Measurements from ENCODE around the gene KDM4B.

Gene KDM4B

GRCh38 chr19:5070930-5071329 lies 102.0 kb downstream of the KDM4B start:
- DNase-seq (ENCODE audit: low spot score), result no peak

- DNase-seq (ENCODE audit: low spot score), result no peak
Observed at GRCh38 chr19:5071579-5071978, 102.7 kb downstream of the KDM4B start.

- DNase-seq (ENCODE audit: low spot score), result no peak
Observed at GRCh38 chr19:5072115-5072514, 103.2 kb downstream of the KDM4B start.

- no peak for DNase-seq (ENCODE audit: low spot score)
Observed at GRCh38 chr19:5073153-5073844, 104.4 kb downstream of the KDM4B start.

GRCh38 chr19:5074407-5074806 lies 105.5 kb downstream of the KDM4B start:
- no peak for DNase-seq (ENCODE audit: low spot score)

- DNase-seq (ENCODE audit: low spot score), result no peak
Observed at GRCh38 chr19:5074830-5075394, 106.0 kb downstream of the KDM4B start.

GRCh38 chr19:5075597-5075996 lies 106.7 kb downstream of the KDM4B start:
- no peak for DNase-seq (ENCODE audit: low spot score)

GRCh38 chr19:5076440-5077208 lies 107.7 kb downstream of the KDM4B start:
- DNase-seq (ENCODE audit: low spot score), result no peak

- DNase-seq (ENCODE audit: low spot score), result no peak
Observed at GRCh38 chr19:5077209-5077515, 108.2 kb downstream of the KDM4B start.

GRCh38 chr19:5078182-5078581 lies 109.3 kb downstream of the KDM4B start:
- DNase-seq (ENCODE audit: low spot score), result no peak

GRCh38 chr19:5078666-5079065 lies 109.8 kb downstream of the KDM4B start:
- DNase-seq (ENCODE audit: low spot score), result no peak

GRCh38 chr19:5079071-5079774 lies 110.3 kb downstream of the KDM4B start:
- DNase-seq (ENCODE audit: low spot score), result no peak

GRCh38 chr19:5080030-5080654 lies 111.2 kb downstream of the KDM4B start:
- DNase-seq (ENCODE audit: low spot score), result no peak

GRCh38 chr19:5080809-5081208 lies 111.9 kb downstream of the KDM4B start:
- no peak for DNase-seq (ENCODE audit: low spot score)

GRCh38 chr19:5081443-5082161 lies 112.7 kb downstream of the KDM4B start:
- no peak for DNase-seq (ENCODE audit: low spot score)

- DNase-seq (ENCODE audit: low spot score), result no peak
Observed at GRCh38 chr19:5083547-5083965, 114.6 kb downstream of the KDM4B start.

GRCh38 chr19:5085566-5085965 lies 116.7 kb downstream of the KDM4B start:
- DNase-seq (ENCODE audit: low spot score), result no peak

GRCh38 chr19:5086230-5086629 lies 117.3 kb downstream of the KDM4B start:
- DNase-seq (ENCODE audit: low spot score), result no peak

GRCh38 chr19:5086725-5087439 lies 118.0 kb downstream of the KDM4B start:
- DNase-seq (ENCODE audit: low spot score), result no peak

- no peak for DNase-seq (ENCODE audit: low spot score)
Observed at GRCh38 chr19:5089283-5089682, 120.4 kb downstream of the KDM4B start.

- no peak for DNase-seq (ENCODE audit: low spot score)
Observed at GRCh38 chr19:5090465-5091017, 121.6 kb downstream of the KDM4B start.

All from ecto neural progenitor cell (in vitro differentiated cells).